A549 (cell line): ENCODE measurements around the gene ADPRHL1. TPM values are rescaled to one million over a fixed set of nuclear protein-coding genes. Genes with fewer than 3 reads are reported as not detected.

Experiments
- ATAC-seq, 2 experiments: fragments of 200-7000 bp in 1 of 2; fragments of >200 bp in 1 of 2; cut with Nextera tagmentation in 1 of 2; cut with Tn5 transposase in 1 of 2; 3 replicates each; pipeline versions ENCODE4 v1.8.0 to v1.9.1; 2018 to 2020; ENCODE audit warnings: mild to moderate bottlenecking in 1 of 2, moderate library complexity in 1 of 2
- CTCF ChIA-PET: fragments of 300-600 bp; sonication (Branson Sonifier 250); formaldehyde crosslinking; extraction: SDS; loops from one replicate; lab custom pipeline; 2021; ENCODE audit warnings: antibody characterized with exemption, inconsistent platforms; lab: Yijun Ruan, JAX
- POLR2A ChIA-PET: fragments of 350-600 bp; formaldehyde crosslinking; extraction: SDS; loops from one replicate; lab custom pipeline; 2021; ENCODE audit warnings: antibody characterized with exemption, inconsistent platforms; lab: Yijun Ruan, JAX
- DNase-seq, 2 experiments: peaks; one replicate each; pipeline versions ENCODE4 v3.0.0 to v3.0.0-alpha.2; 2011 to 2016; ENCODE audit warnings: low read depth in 1 of 2, low spot score in 1 of 2
- FAIRE-seq: peaks from 2 replicates; lab custom pipeline; 2011; peaks lifted over from hg19 to GRCh38; lab: Jason Lieb, UNC
- H3K27ac ChIP-seq, 2 experiments: fragments of >200 bp; sonication (Bioruptor Twin); formaldehyde crosslinking; 3 replicates each; pipeline ENCODE4 v1.5.1; 2016 to 2017
- H3K4me1 ChIP-seq: fragments of >200 bp; sonication (Bioruptor Twin); formaldehyde crosslinking; 3 replicates; pipeline ENCODE4 v1.6.1; 2016
- H3K4me2 ChIP-seq: fragments of >200 bp; sonication (Bioruptor Twin); formaldehyde crosslinking; 3 replicates; pipeline ENCODE4 v1.6.1; 2016
- H3K4me3 ChIP-seq: fragments of >200 bp; sonication (Bioruptor Twin); formaldehyde crosslinking; 3 replicates; pipeline ENCODE4 v1.5.1; 2016
- H3K9me3 ChIP-seq: fragments of >200 bp; sonication (Bioruptor Twin); formaldehyde crosslinking; 3 replicates; pipeline ENCODE4 v1.6.1; 2016
- CEBPB ChIP-seq, 2 experiments: fragments of >200 bp in 1 of 2; sonication (Bioruptor Twin) in 1 of 2; formaldehyde crosslinking in 1 of 2; IDR thresholded peaks; 2 replicates each; pipeline ENCODE4 v1.6.1; 2012 to 2016
- EHF ChIP-seq: fragments of 250-450 bp; sonication (Bioruptor Pico); IDR thresholded peaks from 2 replicates; pipeline ENCODE4 v1.5.0; 2020; ENCODE audit warnings: mild to moderate bottlenecking
- EHMT2 ChIP-seq: fragments of 200-600 bp; sonication (generic); IDR thresholded peaks from 2 replicates; pipeline ENCODE4 v1.6.1; 2016; ENCODE audit warnings: antibody characterized with exemption, low read depth, mild to moderate bottlenecking, moderate library complexity
- EP300 ChIP-seq, 2 experiments: fragments of >200 bp; sonication (Bioruptor Twin); formaldehyde crosslinking; IDR thresholded peaks; 2 replicates in 1 of 2; 3 replicates in 1 of 2; pipeline ENCODE4 v1.6.1; 2016 to 2017
- ESRRA ChIP-seq: fragments of 150-350 bp; IDR thresholded peaks from 2 replicates; pipeline ENCODE4 v1.6.1; 2014; ENCODE audit warnings: mild to moderate bottlenecking, low read length, borderline replicate concordance
- GATA3 ChIP-seq: IDR thresholded peaks from 2 replicates; pipeline ENCODE4 v1.6.1; 2012; ENCODE audit warnings: borderline replicate concordance
- HOXB13 ChIP-seq: fragments of 250-450 bp; sonication (Bioruptor Pico); IDR thresholded peaks from 2 replicates; pipeline ENCODE4 v1.5.0; 2020; ENCODE audit warnings: low read depth, mild to moderate bottlenecking, moderate library complexity
- HOXB5 ChIP-seq: fragments of 250-450 bp; sonication (Bioruptor Pico); IDR thresholded peaks from 2 replicates; pipeline ENCODE4 v1.5.0; 2020; ENCODE audit warnings: mild to moderate bottlenecking, moderate library complexity
- JUN ChIP-seq, 2 experiments: fragments of >200 bp; sonication (Bioruptor Twin); formaldehyde crosslinking; IDR thresholded peaks; 2 replicates in 1 of 2; 3 replicates in 1 of 2; pipeline ENCODE4 v1.6.1; 2016 to 2017
- KDM1A ChIP-seq: fragments of 200-600 bp; sonication (generic); IDR thresholded peaks from 2 replicates; pipeline ENCODE4 v1.6.1; 2016; ENCODE audit warnings: low read depth, mild to moderate bottlenecking
- MYC ChIP-seq: IDR thresholded peaks from 2 replicates; pipeline ENCODE4 v1.6.1; 2012; ENCODE audit warnings: mild to moderate bottlenecking, inconsistent platforms, low read length, improper control_type of control experiment, borderline replicate concordance
- NFE2L2 ChIP-seq: fragments of 150-350 bp; conservative IDR thresholded peaks from 2 replicates; pipeline ENCODE4 v1.6.1; 2014; ENCODE audit warnings: low read length
- NPAS2 ChIP-seq: fragments of 250-450 bp; sonication (Bioruptor Pico); IDR thresholded peaks from 2 replicates; pipeline ENCODE4 v1.8.0; 2022; ENCODE audit warnings: mild to moderate bottlenecking, moderate library complexity, borderline replicate concordance
- NR3C1 ChIP-seq: fragments of >200 bp; sonication (Bioruptor Twin); formaldehyde crosslinking; IDR thresholded peaks from 3 replicates; pipeline ENCODE4 v1.6.1; 2017
- POLR2A ChIP-seq: IDR thresholded peaks from 2 replicates; pipeline ENCODE4 v1.6.1; 2012; ENCODE audit warnings: mild to moderate bottlenecking, low read length
- POLR2AphosphoS2 ChIP-seq: conservative IDR thresholded peaks from 2 replicates; pipeline ENCODE4 v1.6.1; 2012; ENCODE audit warnings: low read length, improper control_type of control experiment, inconsistent platforms
- RAD21 ChIP-seq, 2 experiments: fragments of >200 bp in 1 of 2; sonication (Bioruptor Twin) in 1 of 2; formaldehyde crosslinking in 1 of 2; IDR thresholded peaks in 1 of 2; conservative IDR thresholded peaks in 1 of 2; 2 replicates in 1 of 2; 3 replicates in 1 of 2; pipeline ENCODE4 v1.6.1; 2012 to 2018; ENCODE audit warnings: inconsistent platforms in 1 of 2
- RARB ChIP-seq: fragments of 250-450 bp; sonication (Bioruptor Pico); IDR thresholded peaks from 2 replicates; pipeline ENCODE4 v1.8.0; 2021; ENCODE audit warnings: mild to moderate bottlenecking, moderate library complexity
- RCOR1 ChIP-seq: fragments of 150-350 bp; IDR thresholded peaks from 2 replicates; pipeline ENCODE4 v1.6.1; 2014; ENCODE audit warnings: antibody characterized with exemption, low read length, low read depth
- RNF2 ChIP-seq: fragments of 200-600 bp; sonication (generic); IDR thresholded peaks from 2 replicates; pipeline ENCODE4 v1.6.1; 2016; ENCODE audit warnings: low read depth, mild to moderate bottlenecking, antibody characterized with exemption, moderate library complexity, borderline replicate concordance
- SREBF2 ChIP-seq: fragments of 450-650 bp; IDR thresholded peaks from 2 replicates; pipeline ENCODE4 v1.6.1; 2014; ENCODE audit warnings: mild to moderate bottlenecking, moderate library complexity
- TFCP2L1 ChIP-seq: fragments of 250-450 bp; sonication (Bioruptor Pico); IDR thresholded peaks from 2 replicates; pipeline ENCODE4 v1.5.0; 2021; ENCODE audit warnings: mild to moderate bottlenecking
- TP53 ChIP-seq: fragments of 250-450 bp; sonication (Bioruptor Pico); IDR thresholded peaks from 2 replicates; pipeline ENCODE4 v1.5.0; 2021; ENCODE audit warnings: mild to moderate bottlenecking, moderate library complexity
- ZC3H11A ChIP-seq: fragments of 450-650 bp; IDR thresholded peaks from 2 replicates; pipeline ENCODE4 v1.6.1; 2014; ENCODE audit warnings: antibody characterized with exemption, mild to moderate bottlenecking
- ZFP36 ChIP-seq: fragments of 450-650 bp; IDR thresholded peaks from 2 replicates; pipeline ENCODE4 v1.6.1; 2014; ENCODE audit warnings: borderline replicate concordance; ENCODE audit not compliant: partially characterized antibody
- ZNF302 ChIP-seq: fragments of 250-450 bp; sonication (Bioruptor Pico); IDR thresholded peaks from 2 replicates; pipeline ENCODE4 v1.9.0; 2021; ENCODE audit warnings: inconsistent platforms, mild to moderate bottlenecking, moderate library complexity
- ZSCAN20 ChIP-seq: fragments of 250-450 bp; sonication (Bioruptor Pico); IDR thresholded peaks from 2 replicates; pipeline ENCODE4 v1.8.0; 2022; ENCODE audit warnings: mild to moderate bottlenecking, moderate library complexity
- WGBS: methylation state at CpG from one replicate; pipeline ENCODE4 v1.1.6; 2017; ENCODE audit errors: missing lambda C conversion rate; 5-methylcytosine and 5-hydroxymethylcytosine counted together
- polyA plus RNA-seq, 4 experiments: library from polyadenylated mRNA; depleted of rRNA in 3 of 4; stranded (reverse); fragments of >200 nt; fragmentation: RNase III in 1 of 4; extraction: RNeasy Plus Mini Kit Qiagen cat#74134 plus additional on column Dnase treatment in 1 of 4; gene quantifications; 2 replicates in 3 of 4; 3 replicates in 1 of 4; pipeline ENCODE4 v1.2.3, GENCODE V29; 2011 to 2017
- TF ChIP-seq, protein P1 (sequence below): fragments of 200-600 bp; sonication (generic); IDR thresholded peaks from 2 replicates; pipeline ENCODE4 v1.6.1; 2016; ENCODE audit warnings: antibody characterized with exemption, mild to moderate bottlenecking, moderate library complexity
- TF ChIP-seq, protein P2 (sequence below): fragments of 250-450 bp; sonication (Bioruptor Pico); IDR thresholded peaks from 2 replicates; pipeline ENCODE4 v1.5.0; 2020; ENCODE audit warnings: low read depth, mild to moderate bottlenecking, moderate library complexity
- TF ChIP-seq, protein P3 (sequence below): fragments of >200 bp; sonication (Bioruptor Twin); formaldehyde crosslinking; IDR thresholded peaks from 3 replicates; pipeline ENCODE4 v1.6.1; 2016
- TF ChIP-seq, protein P4 (sequence below): fragments of 150-350 bp; IDR thresholded peaks from 2 replicates; pipeline ENCODE4 v1.6.1; 2014; ENCODE audit warnings: low read depth, mild to moderate bottlenecking, low read length
- TF ChIP-seq, protein P5 (sequence below): fragments of 450-650 bp; IDR thresholded peaks from 2 replicates; pipeline ENCODE4 v1.6.1; 2014; ENCODE audit warnings: antibody characterized with exemption

The ADPRHL1 gene
- polyA plus RNA-seq, 2 of the 4 experiments (the other 2 are of a cell fraction), result 11.0 to 11.4 TPM

DNA sequence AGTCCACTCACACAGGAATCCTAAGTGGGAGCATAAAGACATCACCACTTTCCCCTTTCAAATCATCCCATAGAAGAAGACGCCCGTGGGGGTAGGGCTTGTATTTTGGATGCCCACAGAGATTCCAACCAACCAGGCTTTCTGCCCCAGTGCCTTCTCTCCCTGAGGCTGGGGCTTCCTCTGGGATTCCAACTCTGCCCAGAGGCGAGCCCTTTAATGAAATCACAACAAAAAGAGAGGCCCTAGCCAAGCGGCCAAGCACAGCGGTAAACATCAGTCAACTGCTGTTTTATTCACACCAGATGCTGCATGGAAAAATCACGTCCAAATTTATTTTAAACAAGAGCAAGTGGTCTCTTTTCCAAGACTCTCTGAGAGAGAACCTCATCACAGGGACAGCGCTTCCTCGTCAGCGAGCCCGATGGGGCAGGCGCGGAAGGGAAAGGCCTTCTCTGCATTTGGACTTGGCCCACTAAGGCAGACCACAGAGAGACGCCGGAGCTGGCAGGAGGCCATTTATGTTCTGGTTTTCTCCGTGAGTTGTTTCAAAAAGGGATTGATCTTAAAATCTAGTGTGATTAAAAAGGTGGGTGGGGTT is 31.5 kb downstream of the ADPRHL1 start (continued):
- TF ChIP-seq, protein P1, sequence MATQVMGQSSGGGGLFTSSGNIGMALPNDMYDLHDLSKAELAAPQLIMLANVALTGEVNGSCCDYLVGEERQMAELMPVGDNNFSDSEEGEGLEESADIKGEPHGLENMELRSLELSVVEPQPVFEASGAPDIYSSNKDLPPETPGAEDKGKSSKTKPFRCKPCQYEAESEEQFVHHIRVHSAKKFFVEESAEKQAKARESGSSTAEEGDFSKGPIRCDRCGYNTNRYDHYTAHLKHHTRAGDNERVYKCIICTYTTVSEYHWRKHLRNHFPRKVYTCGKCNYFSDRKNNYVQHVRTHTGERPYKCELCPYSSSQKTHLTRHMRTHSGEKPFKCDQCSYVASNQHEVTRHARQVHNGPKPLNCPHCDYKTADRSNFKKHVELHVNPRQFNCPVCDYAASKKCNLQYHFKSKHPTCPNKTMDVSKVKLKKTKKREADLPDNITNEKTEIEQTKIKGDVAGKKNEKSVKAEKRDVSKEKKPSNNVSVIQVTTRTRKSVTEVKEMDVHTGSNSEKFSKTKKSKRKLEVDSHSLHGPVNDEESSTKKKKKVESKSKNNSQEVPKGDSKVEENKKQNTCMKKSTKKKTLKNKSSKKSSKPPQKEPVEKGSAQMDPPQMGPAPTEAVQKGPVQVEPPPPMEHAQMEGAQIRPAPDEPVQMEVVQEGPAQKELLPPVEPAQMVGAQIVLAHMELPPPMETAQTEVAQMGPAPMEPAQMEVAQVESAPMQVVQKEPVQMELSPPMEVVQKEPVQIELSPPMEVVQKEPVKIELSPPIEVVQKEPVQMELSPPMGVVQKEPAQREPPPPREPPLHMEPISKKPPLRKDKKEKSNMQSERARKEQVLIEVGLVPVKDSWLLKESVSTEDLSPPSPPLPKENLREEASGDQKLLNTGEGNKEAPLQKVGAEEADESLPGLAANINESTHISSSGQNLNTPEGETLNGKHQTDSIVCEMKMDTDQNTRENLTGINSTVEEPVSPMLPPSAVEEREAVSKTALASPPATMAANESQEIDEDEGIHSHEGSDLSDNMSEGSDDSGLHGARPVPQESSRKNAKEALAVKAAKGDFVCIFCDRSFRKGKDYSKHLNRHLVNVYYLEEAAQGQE, result no peak
- no peak for TF ChIP-seq NPAS2 (CRISPR knock-in tag)
- no peak for TF ChIP-seq RCOR1
- no peak for TF ChIP-seq ZNF302 (CRISPR knock-in tag)
- no peak for TF ChIP-seq KDM1A
- no peak for TF ChIP-seq ZC3H11A

DNA sequence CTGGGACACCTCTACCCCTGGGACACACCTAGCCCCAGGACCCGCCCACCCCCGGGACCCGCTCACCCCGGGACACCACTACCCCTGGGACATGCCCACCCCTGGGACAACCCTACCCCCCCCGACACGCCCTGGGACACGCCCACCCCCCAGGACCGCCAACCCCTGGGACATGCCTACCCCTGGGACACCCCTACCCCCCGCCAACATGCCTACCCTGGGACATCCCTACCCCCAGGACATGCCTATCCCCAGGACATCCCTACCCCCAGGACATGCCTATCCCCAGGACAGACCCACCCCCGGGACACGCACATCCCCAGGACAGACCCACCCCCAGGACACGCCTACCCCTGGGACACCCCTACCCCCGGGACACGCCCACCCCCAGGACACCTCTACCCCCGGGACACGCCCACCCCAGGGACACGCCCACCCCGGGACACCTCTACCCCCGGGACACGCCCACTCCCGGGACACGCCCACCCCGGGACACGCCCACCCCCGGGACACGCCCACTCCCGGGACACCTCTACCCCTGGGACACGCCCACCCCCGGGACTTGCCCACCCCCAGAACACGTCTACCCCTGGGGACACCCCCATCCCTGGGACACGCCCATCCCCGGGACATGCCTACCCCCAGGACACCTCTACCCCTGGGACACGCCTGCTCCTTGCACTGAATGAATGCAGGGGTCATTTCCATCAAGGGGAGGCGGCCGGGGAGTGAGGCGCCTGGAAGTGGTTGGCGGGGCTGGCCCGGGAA is 32.3 kb downstream of the ADPRHL1 start:
- no peaks in the 10 kb centered on the region for H3K4me1 ChIP-seq
- ATAC-seq, result peak; percentile 20 to 58; a peak in 4 of 6 replicates
- WGBS, result 80% methylated on average over 1 of the region's 38 CpGs

DNA sequence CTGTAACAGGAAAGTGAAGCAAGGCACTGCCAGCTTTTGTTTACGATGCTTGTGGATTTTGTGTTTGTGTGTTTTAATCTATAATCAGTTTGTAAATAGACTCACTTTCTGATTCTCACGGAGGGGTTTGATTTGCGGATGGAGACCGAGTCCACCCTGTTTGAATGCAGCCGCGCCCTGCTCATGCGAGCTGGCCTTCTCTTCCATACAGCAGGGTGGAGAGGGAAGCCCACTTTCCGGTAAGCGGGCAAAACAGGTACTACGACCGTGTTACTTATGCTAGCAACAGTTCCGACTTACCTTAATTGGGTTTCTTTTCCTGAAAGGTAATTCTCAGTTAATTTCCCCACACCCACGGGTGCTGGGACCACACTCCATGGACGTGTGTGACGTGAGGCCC is 33.1 kb downstream of the ADPRHL1 start:
- Histone ChIP-seq H3K4me3 (no peak overlapping the region), H3K4me2 (no peak overlapping the region), H3K27ac (no peak overlapping the region), H3K4me1 (no peaks in the 10 kb centered on the region), H3K9me3 (no peaks in the 10 kb centered on the region)
- DNase-seq (no peak), FAIRE-seq (no peak), ATAC-seq (no peak)
- 79% methylated on average over 15 of the region's 15 CpGs for WGBS
- POLR2A ChIA-PET, result no interaction called here
- CTCF ChIA-PET, result no interaction called here
- no peak for TF ChIP-seq EP300 (IDR thresholded peaks at IDR 0.05)
- no peak for TF ChIP-seq HOXB13 (CRISPR knock-in tag)
- TF ChIP-seq RCOR1, result no peak
- no peak for TF ChIP-seq ZFP36
- no peak for TF ChIP-seq JUN (IDR thresholded peaks at IDR 0.05)
- TF ChIP-seq, protein P2, sequence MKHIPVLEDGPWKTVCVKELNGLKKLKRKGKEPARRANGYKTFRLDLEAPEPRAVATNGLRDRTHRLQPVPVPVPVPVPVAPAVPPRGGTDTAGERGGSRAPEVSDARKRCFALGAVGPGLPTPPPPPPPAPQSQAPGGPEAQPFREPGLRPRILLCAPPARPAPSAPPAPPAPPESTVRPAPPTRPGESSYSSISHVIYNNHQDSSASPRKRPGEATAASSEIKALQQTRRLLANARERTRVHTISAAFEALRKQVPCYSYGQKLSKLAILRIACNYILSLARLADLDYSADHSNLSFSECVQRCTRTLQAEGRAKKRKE (CRISPR knock-in tag), result no peak
- TF ChIP-seq NFE2L2, result no peak
- TF ChIP-seq ESRRA, result no peak
- TF ChIP-seq, protein P3, sequence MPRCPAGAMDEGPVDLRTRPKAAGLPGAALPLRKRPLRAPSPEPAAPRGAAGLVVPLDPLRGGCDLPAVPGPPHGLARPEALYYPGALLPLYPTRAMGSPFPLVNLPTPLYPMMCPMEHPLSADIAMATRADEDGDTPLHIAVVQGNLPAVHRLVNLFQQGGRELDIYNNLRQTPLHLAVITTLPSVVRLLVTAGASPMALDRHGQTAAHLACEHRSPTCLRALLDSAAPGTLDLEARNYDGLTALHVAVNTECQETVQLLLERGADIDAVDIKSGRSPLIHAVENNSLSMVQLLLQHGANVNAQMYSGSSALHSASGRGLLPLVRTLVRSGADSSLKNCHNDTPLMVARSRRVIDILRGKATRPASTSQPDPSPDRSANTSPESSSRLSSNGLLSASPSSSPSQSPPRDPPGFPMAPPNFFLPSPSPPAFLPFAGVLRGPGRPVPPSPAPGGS, result no peak
- TF ChIP-seq GATA3, result no peak
- TF ChIP-seq EHF (CRISPR knock-in tag), result no peak
- TF ChIP-seq POLR2A, result no peak

More for the DNA sequence above, 32.3 kb downstream of the ADPRHL1 start:
- TF ChIP-seq, protein P2 (CRISPR knock-in tag), result no peak
- TF ChIP-seq EP300 (IDR thresholded peaks at IDR 0.05) (no peak), SREBF2 (no peak), POLR2AphosphoS2 (no peak), MYC (no peak), ZSCAN20 (CRISPR knock-in tag) (no peak), TP53 (CRISPR knock-in tag) (no peak), TFCP2L1 (CRISPR knock-in tag) (no peak), NR3C1 (no peak), RARB (no peak), HOXB5 (CRISPR knock-in tag) (no peak), RNF2 (no peak), RAD21 (conservative IDR thresholded peaks at IDR 0.05 in 1 of 2, IDR thresholded peaks at IDR 0.05 in 1 of 2) (no peak), EHMT2 (no peak), CEBPB (IDR thresholded peaks at IDR 0.05) (no peak), RCOR1 (no peak)
- TF ChIP-seq, protein P4, sequence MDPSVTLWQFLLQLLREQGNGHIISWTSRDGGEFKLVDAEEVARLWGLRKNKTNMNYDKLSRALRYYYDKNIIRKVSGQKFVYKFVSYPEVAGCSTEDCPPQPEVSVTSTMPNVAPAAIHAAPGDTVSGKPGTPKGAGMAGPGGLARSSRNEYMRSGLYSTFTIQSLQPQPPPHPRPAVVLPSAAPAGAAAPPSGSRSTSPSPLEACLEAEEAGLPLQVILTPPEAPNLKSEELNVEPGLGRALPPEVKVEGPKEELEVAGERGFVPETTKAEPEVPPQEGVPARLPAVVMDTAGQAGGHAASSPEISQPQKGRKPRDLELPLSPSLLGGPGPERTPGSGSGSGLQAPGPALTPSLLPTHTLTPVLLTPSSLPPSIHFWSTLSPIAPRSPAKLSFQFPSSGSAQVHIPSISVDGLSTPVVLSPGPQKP, result no peak
- TF ChIP-seq, protein P5, sequence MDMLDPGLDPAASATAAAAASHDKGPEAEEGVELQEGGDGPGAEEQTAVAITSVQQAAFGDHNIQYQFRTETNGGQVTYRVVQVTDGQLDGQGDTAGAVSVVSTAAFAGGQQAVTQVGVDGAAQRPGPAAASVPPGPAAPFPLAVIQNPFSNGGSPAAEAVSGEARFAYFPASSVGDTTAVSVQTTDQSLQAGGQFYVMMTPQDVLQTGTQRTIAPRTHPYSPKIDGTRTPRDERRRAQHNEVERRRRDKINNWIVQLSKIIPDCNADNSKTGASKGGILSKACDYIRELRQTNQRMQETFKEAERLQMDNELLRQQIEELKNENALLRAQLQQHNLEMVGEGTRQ, result no peak
- Histone ChIP-seq H3K9me3 (no peaks in the 10 kb centered on the region), H3K4me3 (no peak overlapping the region), H3K4me2 (no peak overlapping the region), H3K27ac (no peak overlapping the region)
- no peak for FAIRE-seq
- POLR2A ChIA-PET, result no interaction called here
- DNase-seq, result peak in 1 of 2 experiments; percentile 27
- CTCF ChIA-PET, result no interaction called here
